Measurements from ENCODE around the gene SHISA4. TPM values are rescaled to one million over a fixed set of nuclear protein-coding genes. Genes with fewer than 3 reads are reported as not detected.
A peak's percentile ranks its signal among the peaks of the same experiment; 100 is the strongest.
"Not testable (repeated sequence)": the region's sequence is repeated elsewhere in the genome, so short reads cannot be mapped to it uniquely, and the experiment has no call there.

The SHISA4 gene
- total RNA-seq, 2 donors from 2014 or later = 0.69 to 1.6 TPM

- Mint-ChIP-seq H3K27me3 (peaks cover 5% of the 10 kb centered on the region), H3K9me3 (no peaks in the 10 kb centered on the region), H3K27ac (no peak overlapping the region), H3K4me1 (peaks cover 6% of the 10 kb centered on the region), H3K36me3 (ENCODE audit: low read depth) (no peaks in the 10 kb centered on the region), H3K4me3 (no peak overlapping the region)
- no peak for ATAC-seq (replicated peaks)
These were observed 11.2 kb downstream of the SHISA4 start for GRCh38 chr1:201899683-201900429.

- no peak for ATAC-seq (replicated peaks)
- H3K36me3 Mint-ChIP-seq (ENCODE audit: low read depth) = no peaks in the 10 kb centered on the region
- H3K27me3 Mint-ChIP-seq = peaks cover 5% of the 10 kb centered on the region
- peaks cover 6% of the 10 kb centered on the region for H3K4me1 Mint-ChIP-seq
- no peak overlapping the region for H3K27ac Mint-ChIP-seq
- H3K9me3 Mint-ChIP-seq = no peaks in the 10 kb centered on the region
- H3K4me3 Mint-ChIP-seq = no peak overlapping the region
These were observed 11.8 kb downstream of the SHISA4 start for GRCh38 chr1:201900476-201900875.

- not testable (repeated sequence) for H3K27me3 Mint-ChIP-seq; H3K4me3 Mint-ChIP-seq; H3K27ac Mint-ChIP-seq; H3K4me1 Mint-ChIP-seq; H3K9me3 Mint-ChIP-seq; H3K36me3 Mint-ChIP-seq (ENCODE audit: low read depth); ATAC-seq (replicated peaks)
These were observed 12.3 kb downstream of the SHISA4 start for GRCh38 chr1:201901036-201901435.

- no peak overlapping the region for H3K27ac Mint-ChIP-seq
- no peak for ATAC-seq (replicated peaks)
- H3K4me1 Mint-ChIP-seq = no peaks in the 10 kb centered on the region
- peaks cover 5% of the 10 kb centered on the region for H3K27me3 Mint-ChIP-seq
- H3K4me3 Mint-ChIP-seq = no peak overlapping the region
- no peaks in the 10 kb centered on the region for H3K9me3 Mint-ChIP-seq
- H3K36me3 Mint-ChIP-seq (ENCODE audit: low read depth) = no peaks in the 10 kb centered on the region
These were observed 13.5 kb downstream of the SHISA4 start for GRCh38 chr1:201902198-201902597.

GRCh38 chr1:201903135-201903534 is 14.4 kb downstream of the SHISA4 start:
- Mint-ChIP-seq H3K9me3 (no peaks in the 10 kb centered on the region), H3K27ac (no peak overlapping the region), H3K4me1 (no peaks in the 10 kb centered on the region), H3K27me3 (peaks cover 5% of the 10 kb centered on the region), H3K4me3 (no peak overlapping the region), H3K36me3 (ENCODE audit: low read depth) (no peaks in the 10 kb centered on the region)
- ATAC-seq (replicated peaks) = no peak

GRCh38 chr1:201904579-201904978 is 15.9 kb downstream of the SHISA4 start:
- Mint-ChIP-seq H3K36me3 (ENCODE audit: low read depth) (no peaks in the 10 kb centered on the region), H3K27ac (no peak overlapping the region), H3K9me3 (no peaks in the 10 kb centered on the region), H3K27me3 (peaks cover 7% of the 10 kb centered on the region), H3K4me1 (no peaks in the 10 kb centered on the region), H3K4me3 (no peak overlapping the region)
- ATAC-seq (replicated peaks) = no peak

- H3K27ac Mint-ChIP-seq = no peak overlapping the region
- no peaks in the 10 kb centered on the region for H3K36me3 Mint-ChIP-seq (ENCODE audit: low read depth)
- H3K27me3 Mint-ChIP-seq = peaks cover 3% of the 10 kb centered on the region
- H3K4me1 Mint-ChIP-seq = no peaks in the 10 kb centered on the region
- no peak overlapping the region for H3K4me3 Mint-ChIP-seq
- ATAC-seq (replicated peaks) = peak; percentile 67
- no peaks in the 10 kb centered on the region for H3K9me3 Mint-ChIP-seq
These were observed 16.7 kb downstream of the SHISA4 start for GRCh38 chr1:201905234-201905890.

- Mint-ChIP-seq H3K27me3 (peaks cover 3% of the 10 kb centered on the region), H3K27ac (no peak overlapping the region), H3K4me3 (no peak overlapping the region), H3K36me3 (ENCODE audit: low read depth) (no peaks in the 10 kb centered on the region), H3K4me1 (no peaks in the 10 kb centered on the region), H3K9me3 (no peaks in the 10 kb centered on the region)
- ATAC-seq (replicated peaks) = no peak
These were observed 17.6 kb downstream of the SHISA4 start for GRCh38 chr1:201906336-201906735.

GRCh38 chr1:201907621-201908020 is 18.9 kb downstream of the SHISA4 start:
- Mint-ChIP-seq H3K36me3 (ENCODE audit: low read depth) (no peaks in the 10 kb centered on the region), H3K4me3 (no peak overlapping the region), H3K27ac (no peak overlapping the region), H3K27me3 (peaks cover 3% of the 10 kb centered on the region), H3K9me3 (no peaks in the 10 kb centered on the region), H3K4me1 (no peaks in the 10 kb centered on the region)
- ATAC-seq (replicated peaks) = no peak

GRCh38 chr1:201911826-201912571 is 23.3 kb downstream of the SHISA4 start:
- Mint-ChIP-seq H3K36me3 (ENCODE audit: low read depth) (no peaks in the 10 kb centered on the region), H3K9me3 (no peaks in the 10 kb centered on the region), H3K4me1 (no peaks in the 10 kb centered on the region), H3K27me3 (peaks cover 20% of the 10 kb centered on the region), H3K4me3 (no peak overlapping the region), H3K27ac (no peak overlapping the region)
- no peak for ATAC-seq (replicated peaks)

- Mint-ChIP-seq H3K9me3 (no peaks in the 10 kb centered on the region), H3K27ac (no peak overlapping the region), H3K36me3 (ENCODE audit: low read depth) (no peaks in the 10 kb centered on the region), H3K4me1 (no peaks in the 10 kb centered on the region), H3K27me3 (peaks cover 20% of the 10 kb centered on the region), H3K4me3 (no peak overlapping the region)
- no peak for ATAC-seq (replicated peaks)
These were observed 24.1 kb downstream of the SHISA4 start for GRCh38 chr1:201912832-201913231.

GRCh38 chr1:201914456-201915235 is 25.9 kb downstream of the SHISA4 start:
- no peaks in the 10 kb centered on the region for H3K9me3 Mint-ChIP-seq
- H3K36me3 Mint-ChIP-seq (ENCODE audit: low read depth) = no peaks in the 10 kb centered on the region
- ATAC-seq (replicated peaks) = no peak
- H3K27me3 Mint-ChIP-seq = peaks cover 25% of the 10 kb centered on the region
- no peak overlapping the region for H3K4me3 Mint-ChIP-seq
- H3K4me1 Mint-ChIP-seq = no peaks in the 10 kb centered on the region
- H3K27ac Mint-ChIP-seq = no peak overlapping the region

- Mint-ChIP-seq H3K36me3 (ENCODE audit: low read depth) (no peaks in the 10 kb centered on the region), H3K27ac (no peak overlapping the region), H3K4me1 (no peaks in the 10 kb centered on the region), H3K27me3 (peaks cover 31% of the 10 kb centered on the region), H3K9me3 (no peaks in the 10 kb centered on the region), H3K4me3 (no peak overlapping the region)
- ATAC-seq (replicated peaks) = no peak
These were observed 28.1 kb downstream of the SHISA4 start for GRCh38 chr1:201916649-201917249.
